ENCODE data around the gene TDO2.

TDO2 gene

GRCh38 chr4:155954939-155955338 is 51.4 kb downstream of the TDO2 start:
- DNase-seq: no peak

GRCh38 chr4:155956461-155956860 is 53.0 kb downstream of the TDO2 start:
- no peak for DNase-seq

GRCh38 chr4:155959417-155959816 is 55.9 kb downstream of the TDO2 start:
- DNase-seq: no peak

- DNase-seq: no peak
Observed at GRCh38 chr4:155960522-155960921, 57.0 kb downstream of the TDO2 start.

GRCh38 chr4:155961575-155961974 is 58.1 kb downstream of the TDO2 start:
- no peak for DNase-seq

- DNase-seq: no peak
Observed at GRCh38 chr4:155962767-155963166, 59.3 kb downstream of the TDO2 start.

- DNase-seq: no peak
Observed at GRCh38 chr4:155964016-155964891, 60.8 kb downstream of the TDO2 start.

- no peak for DNase-seq
Observed at GRCh38 chr4:155966171-155966570, 62.7 kb downstream of the TDO2 start.

- no peak for DNase-seq
Observed at GRCh38 chr4:155966731-155967395, 63.4 kb downstream of the TDO2 start.

Measured in CD4-positive, alpha-beta T cell treated with Interferon alpha-2 for 1 hour (primary cell).